HG03045 (cell line): ENCODE data around the gene ARHGEF1.

Experiments
- ATAC-seq: cut with Tn5 transposase; IDR thresholded peaks from one replicate; pipeline ENCODE4 v1.9.1; 2021; ENCODE audit warnings: mild to moderate bottlenecking, moderate library complexity; ENCODE audit not compliant: unreplicated experiment

The ARHGEF1 gene

DNA sequence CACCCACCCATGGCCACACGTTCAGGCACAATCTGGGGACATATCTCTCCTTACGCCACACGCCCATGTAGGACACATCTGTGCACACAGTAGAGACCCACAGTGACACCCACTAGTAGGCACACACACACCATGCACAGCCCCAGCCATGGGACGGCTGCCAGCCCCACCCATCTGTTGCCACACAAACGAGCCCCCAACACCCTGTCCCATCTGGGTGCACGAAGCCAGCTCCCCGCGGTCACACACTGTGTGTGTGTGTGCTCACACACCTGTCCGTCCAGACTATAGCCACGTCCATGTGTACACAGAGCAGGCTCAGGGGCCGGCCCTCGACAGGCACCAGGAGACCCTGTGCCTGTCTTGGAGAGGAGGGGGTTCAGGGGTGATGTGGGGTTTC is 34.7 kb downstream of the ARHGEF1 start:
- no peak for ATAC-seq

DNA sequence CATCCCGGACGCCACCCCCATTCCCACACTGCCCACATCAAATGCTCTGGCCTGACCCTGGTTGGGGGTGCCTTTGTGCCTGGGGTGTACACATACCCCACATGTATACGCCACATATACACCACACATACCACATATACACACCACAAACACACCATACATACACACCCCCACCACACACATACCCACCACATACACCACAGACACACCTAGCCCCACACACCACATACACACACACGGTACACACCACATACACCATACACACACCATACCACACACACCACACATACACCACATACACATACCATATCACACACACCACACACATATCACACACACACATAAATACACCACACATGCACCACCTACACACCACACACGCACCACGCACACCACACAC is 35.1 kb downstream of the ARHGEF1 start:
- ATAC-seq: no peak

DNA sequence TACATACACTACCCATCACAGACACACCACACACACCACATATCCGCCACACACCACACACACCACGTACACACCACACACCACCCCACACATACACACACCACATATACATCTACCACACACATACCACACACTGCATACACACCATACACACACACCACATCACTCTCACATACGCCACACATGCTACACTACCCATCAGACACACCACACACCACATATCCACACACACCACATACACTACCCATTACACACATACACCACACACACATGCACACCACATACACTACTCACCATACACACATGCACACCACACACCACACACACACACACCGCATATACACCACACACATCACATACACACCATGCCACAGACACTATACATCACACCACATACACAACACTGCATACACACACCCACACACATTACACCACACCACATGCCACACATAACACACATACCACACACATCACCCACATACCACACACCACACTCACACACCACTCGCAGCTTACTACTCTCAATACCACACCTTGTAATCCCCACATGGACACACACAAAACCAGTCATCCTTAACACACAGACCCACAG is 35.8 kb downstream of the ARHGEF1 start:
- ATAC-seq: no peak

DNA sequence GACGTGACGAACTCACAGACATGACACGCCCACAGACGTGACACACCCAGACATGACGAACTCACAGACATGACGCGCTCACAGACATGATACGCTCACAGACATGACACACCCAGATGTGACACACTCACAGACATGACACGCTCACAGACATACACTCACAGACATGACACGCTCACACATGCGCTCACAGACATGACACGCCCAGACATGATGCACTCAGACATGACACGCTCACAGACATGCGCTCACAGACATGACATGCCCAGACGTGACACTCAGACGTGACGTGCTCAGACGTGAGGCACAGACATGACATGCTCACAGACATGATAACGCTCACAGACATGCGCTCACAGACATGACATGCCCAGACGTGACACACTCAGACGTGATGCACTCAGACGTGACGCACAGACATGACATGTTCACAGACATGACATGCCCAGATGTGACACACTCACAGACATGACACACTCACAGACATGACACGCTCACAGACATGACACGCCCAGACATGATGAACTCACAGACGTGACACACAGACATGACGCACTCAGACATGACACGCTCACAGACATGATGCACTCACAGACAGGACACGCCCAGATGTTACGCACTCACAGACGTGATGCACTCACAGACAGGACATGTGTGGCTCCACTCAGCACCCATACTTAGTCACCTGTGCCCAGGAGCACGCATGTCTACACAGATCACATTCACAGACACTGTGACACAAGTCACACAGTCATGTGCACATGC is 37.1 kb downstream of the ARHGEF1 start:
- no peak for ATAC-seq

DNA sequence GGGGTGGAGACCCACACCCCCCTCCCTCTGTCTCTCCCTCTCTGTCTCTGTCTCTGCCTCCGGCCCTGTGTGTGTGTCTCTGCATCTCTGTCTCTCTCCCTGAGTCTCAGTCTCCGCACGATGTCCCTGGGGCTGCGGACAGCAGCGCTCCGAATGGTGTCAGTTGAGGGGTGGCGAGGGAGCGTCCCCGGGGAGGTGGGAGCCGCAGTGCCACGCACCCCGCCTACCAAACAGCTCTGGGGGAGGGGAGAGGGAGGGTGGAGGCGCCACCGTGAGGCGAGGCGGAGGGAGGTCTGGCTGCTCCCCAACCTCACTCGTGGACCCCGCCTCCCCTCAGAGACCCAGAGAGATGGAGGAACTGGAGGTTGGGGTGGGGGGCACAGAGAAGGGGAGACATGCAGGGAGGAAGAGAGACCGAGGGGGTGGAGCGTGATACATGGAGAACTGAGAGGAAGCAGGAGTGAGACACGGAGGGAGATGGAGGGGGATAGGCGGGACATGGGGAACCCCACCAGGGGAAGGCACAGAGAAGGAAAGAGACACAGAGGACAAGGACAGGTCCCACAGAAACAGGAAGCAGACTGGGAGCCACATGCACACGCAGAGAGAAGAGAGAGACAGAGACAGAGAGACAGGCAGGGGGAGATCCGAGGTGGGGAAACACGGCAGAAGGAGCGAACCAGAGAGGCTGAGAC is 38.0 kb downstream of the ARHGEF1 start:
- ATAC-seq: no peak

DNA sequence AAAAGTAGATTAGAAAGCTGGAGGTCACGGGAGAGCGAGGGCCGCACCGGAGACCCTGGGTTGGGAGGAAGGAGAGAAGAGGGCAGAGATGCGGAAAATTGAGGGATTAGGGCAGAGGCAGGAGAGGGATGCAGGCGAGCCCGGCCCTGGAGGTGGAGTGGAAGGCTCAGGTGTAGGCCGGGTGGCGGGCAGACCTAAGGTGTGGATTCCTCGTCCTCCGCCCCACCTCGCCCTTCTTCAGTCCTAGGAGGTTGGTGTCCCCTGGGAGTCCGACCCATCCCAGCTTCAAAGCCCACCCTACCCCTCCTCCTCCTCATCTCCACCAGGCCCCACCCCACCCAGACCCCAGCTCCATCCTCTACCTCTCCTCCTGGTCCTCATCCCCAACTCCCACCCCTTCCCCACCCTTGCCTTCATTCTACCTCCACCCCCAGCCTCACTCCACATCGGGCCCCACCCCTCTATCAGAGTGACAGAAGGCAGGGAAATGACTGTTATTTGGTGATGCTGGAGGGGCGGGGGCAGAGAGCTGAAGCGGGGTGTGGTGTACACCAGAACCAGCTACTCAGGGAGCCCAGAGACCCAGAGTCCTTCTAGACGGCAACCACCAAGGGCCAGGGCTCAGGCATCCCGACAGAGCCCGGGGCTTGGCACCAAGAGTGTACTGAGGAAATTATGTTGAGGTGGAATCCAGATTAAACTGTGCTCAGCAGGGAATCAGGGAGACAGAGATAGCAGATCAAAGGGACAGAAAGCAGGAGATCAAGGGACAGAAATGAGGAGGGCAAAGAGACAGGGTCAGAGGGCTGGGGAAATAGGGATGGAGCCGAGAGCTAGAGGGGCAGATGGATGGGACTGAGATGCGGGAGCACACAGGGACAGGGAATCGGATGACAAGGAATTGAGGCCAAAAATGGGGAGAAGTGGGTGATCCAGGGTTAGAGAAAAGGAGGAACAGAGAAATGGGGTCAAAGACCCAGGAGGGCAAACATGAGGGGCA is 38.9 kb downstream of the ARHGEF1 start:
- no peak for ATAC-seq

DNA sequence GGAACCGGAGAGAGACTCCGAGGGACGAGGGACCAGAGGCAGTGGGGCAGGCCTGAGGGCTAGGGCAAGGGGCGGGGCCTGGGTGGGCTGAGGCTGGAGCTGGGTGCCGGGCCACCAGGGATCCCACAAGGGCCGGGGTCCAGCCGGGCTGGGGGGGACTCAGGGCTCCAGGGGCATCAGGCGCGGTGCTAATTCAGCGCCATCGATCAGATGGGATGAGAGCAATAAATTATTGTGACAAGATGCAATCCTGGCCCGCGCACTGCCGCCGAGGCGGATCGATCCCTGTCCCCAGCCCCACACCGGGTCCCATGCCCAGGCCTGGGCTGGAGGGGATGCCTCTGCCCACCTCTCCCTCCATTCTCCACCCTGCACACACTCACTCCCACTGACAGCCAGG is 39.6 kb downstream of the ARHGEF1 start:
- ATAC-seq: no peak

DNA sequence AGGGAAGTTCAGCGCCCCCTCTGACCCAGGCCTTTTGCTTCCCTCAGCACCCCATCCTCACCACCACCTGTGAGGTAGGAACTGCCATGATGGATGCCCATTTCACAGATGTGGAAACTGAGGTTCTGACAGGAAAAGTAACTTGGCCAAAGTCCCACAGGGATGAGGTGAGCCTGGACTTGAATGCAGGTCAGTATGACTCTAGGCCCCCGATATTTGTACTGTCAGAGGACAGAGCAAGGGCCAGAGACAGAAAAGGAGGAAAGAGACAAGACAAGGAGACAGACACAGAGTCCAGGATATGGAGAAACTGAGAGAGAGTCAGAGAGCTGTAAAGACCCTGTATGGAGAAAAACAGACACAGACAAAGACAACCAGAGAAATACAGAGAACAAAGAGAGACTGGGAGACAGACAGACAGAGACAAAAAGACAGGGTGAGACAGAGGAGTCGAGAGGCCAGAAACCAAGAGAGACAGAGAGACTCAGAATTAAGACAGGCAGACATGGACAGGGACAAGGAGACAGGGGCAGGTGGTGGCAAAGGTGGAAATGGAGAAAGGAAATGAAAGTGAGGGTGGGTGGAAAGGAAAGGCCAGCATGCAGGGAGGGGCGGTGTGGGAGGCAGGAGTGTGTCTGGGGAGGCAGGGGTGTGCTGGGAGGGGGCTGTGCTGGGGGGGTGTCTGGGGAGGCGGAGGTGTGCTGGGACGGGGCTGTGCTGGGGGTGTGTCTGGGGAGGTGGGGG is 40.2 kb downstream of the ARHGEF1 start:
- ATAC-seq: no peak

DNA sequence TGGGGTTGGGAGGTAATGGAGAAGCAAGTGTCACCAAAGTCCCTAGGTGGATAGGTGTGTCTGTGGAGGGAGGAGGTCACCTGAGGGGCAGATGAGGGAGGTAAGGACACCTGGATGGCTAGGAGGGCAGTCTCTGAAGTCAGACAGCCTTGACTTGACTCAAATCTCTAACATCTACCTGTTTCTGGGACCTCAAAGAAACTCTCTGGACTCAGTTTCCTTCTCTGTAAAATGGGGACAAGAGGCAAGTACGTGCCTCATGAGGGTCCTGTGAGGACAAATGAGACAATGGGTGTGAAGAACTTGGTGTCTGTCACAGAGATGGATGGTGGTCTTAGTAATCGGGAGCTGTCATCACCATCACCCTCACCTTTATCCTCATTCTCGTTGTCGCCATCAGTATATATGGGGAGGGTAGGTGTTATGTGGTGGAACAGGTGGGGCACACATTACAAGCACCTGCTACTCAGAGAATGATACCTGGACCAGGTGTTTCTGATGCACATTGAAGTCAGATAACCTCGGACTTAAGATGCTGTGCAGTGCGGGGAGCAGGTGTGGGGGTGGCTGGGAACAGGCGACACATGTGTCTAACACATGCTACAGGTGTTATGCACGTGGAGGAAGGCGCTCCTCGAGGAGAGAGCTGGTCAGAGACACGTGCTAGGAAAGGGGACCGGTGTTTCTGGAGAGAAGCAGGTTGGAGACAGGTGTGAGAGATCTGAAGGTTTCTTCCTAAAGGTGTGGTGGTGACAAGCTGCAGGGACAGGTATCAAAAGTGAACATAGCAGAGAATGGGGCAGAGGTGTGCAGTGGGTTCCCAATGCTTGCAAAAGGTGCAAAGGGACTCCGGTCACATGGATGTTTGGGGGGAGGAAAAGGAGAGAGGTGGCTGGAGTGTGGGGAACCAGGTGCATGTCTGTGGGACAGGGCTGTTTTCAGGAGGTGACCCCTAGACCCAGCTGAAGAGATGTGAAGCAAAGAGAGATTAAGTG is 41.5 kb downstream of the ARHGEF1 start:
- no peak for ATAC-seq

DNA sequence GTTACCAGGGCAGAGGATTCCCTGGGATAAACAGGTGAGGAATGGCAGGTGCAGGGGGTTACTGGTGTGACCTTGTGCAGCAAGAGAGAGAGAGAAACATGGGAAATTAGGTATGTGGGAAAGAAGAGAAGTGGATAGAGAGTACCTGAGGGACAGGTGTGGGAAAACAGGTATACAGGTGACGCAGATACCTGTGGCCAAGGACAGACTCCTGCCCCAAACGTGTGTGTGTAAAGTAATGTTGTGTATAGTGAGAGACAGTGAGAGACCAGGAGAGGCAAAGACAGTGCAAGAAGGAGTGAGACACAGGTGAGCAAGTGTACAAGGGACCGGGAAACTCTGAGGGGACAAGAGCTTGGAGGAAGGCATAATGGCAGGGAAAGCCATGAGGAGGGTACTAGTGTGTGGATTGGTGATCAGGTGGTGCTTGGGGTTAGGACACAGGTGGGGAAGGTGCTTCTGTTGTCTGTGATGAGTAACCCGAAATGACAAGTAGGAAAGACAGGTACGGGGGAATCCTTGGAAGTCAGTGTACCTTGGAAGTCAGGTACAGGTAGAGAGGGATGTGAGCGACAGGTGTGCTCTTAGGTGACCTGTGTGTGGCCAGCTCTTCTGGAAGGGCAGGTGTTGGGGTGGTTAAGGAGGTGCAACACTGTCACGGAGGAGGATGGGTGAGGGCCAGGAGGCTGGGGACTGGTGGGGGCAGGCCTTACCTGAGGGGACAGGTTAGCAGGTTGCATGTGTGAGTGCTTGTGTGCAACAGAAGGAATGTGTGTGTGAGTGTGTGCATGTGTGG is 42.4 kb downstream of the ARHGEF1 start:
- ATAC-seq: no peak

DNA sequence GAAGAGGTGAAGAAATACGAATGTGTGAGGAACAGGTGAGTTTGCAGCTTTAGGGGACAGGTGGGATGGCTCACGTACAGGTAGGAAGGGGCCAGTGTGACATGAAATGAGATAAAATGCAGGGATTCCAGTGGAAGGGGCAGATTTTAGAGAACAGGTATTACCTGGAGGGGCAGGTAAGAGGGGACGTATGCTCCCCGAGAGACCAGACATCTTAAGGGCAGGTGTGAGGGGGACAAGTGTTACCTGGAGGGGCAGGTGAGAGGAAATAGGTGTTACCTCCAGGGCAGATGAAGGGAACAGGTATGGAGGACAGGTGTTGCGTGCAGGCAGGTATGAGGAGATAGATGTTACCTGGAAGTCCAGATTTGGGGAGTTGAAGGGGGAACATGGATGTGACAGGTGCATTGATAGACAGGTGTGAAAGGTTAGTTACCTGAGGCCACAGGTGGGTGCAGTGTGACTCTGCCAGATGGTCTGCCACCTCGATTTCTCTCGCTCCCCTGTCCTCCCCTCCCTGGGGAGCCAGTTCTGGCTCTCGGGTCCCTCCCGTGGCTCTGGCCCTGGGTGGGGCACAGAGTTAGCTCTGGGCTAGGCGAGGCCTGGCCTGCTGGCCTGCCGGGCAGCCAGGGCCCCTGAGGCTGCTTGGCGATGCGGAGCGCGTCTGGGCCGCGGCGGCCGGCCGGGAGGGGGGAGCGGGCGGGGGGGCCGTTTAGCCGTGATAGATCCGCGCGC is 43.2 kb downstream of the ARHGEF1 start:
- no peak for ATAC-seq

DNA sequence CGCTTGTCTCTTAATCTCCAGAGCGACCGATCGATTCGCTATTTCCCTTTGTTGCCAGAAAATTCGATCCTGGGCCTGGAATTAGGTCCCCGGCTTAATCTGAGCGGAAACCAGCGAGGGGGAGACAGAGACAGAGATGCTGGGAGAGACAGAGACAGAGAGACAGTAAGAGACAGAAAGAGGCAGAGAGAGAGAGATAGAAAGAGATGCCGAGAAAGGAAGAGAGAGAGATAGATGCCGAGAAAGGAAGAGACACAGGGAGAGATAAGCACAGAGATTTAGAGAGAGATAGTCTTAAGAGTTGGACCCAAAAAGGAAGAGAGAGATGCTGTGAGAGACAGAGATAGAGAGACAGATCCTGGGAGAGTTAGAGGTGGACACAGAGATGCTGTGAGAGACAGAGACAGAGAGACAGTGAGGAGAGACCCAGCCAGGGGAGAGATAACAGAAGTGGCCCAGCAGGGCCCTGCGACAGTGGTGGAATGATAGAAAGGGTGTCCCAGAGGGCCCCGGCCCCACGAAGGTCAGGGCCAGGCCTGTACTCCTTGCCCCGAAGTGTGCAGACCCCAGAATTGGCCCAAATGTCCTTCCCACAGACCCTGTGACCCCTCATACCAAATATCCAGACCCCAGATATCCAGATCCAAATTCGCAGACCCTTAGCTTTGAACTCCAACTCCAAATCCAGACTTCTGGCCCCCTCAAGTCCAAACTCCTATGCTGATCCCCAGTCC is 43.9 kb downstream of the ARHGEF1 start:
- no peak for ATAC-seq

DNA sequence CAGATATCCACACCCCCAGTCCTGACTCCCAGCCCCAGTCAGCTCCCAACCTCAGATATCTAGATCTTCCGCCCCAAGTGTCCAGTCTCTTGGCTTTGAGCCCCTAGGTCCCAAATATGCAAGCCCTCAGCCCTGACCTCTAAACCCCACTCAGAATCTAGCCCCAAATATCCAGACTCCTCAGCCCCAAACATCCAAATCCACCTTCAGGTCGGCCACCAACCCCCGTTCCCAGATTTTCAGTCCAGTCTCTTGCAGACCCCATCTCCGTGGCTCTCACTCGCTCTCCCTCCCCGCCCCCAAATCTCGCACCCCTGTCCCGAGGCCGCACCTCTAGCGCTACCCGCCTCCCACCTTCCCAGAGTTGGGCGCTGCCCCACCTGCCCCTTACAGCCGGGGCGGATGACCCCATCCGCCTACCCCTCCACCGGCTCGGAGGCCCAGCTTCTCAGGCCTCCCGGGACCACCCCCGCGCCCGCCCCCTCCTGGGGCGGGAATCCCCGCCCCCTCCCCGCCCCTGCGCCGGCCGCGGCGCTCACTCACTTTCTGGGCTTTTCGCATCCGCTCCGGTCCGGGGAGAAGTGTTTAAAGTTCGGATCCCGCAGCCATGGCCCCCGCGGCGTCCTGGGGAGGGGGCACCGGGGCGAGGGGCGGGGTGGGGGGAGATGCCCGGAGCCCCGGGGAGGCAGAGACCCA is 44.7 kb downstream of the ARHGEF1 start:
- no peak for ATAC-seq

DNA sequence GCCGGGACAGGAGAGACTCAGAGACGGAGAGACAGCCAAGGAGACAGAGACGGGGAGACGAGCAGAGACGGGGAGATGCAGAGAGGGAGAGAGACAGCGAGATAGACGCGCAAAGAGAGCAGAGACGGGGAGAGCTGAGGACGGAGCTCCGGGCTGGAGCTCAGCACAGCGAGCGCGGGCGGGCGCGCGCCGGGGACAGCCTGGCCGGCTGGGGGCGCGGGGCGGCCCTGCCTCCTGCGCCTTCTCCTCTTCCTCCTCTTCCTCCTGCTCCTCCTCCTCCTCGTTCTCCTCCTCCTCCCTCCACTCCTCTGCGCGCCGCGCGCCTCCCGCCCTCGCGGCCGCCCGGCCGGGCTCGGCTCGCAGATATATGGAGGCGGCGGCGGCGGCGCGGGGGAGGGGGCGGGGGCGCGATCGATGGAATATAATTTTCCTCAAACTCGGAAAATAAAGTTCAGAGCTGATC is 45.3 kb downstream of the ARHGEF1 start, which contains the start of gene ERFL:
Gene ERFL (minus strand): TSS at position 229 of the 463 bp plus-strand sequence. CDS start 15,530 bp downstream, outside the sequence.
- ATAC-seq: no peak

DNA sequence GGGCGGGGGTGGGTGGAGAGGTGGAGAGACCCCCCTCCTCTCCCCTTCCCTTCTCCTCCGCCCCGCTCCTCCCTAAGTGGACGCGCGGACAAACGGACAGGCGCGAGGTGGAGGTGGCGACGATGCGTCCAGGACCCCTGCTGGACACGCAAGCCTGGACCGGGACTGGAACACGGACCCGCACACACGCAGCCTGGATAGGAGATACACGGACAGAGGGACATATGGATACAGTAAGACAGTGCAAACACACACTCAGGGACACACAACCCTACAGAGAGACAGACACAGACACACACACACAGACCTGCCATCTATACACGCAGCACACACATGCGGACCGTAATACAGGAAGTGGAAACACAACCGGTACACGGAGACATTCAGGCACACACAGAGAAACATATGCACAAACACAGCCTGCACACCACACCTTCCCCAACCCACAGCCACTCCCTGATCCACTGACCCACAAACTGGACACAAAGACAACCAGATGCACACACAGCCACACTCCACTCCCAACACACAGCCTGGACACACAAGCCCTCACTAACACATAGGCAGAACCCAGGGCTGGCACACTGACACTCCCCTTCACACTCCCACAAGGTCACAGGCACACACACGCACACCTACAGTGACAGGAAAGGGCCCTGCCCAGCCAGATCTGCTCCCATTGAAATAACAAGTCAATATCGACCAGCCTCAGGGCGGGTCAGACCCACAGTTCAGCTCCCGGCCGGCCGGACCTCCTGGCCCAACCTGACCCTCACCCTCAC is 46.0 kb downstream of the ARHGEF1 start:
- ATAC-seq: no peak
